HG03521 (cell line): ENCODE measurements around the gene GAPDH.
"Not testable (repeated sequence)": the region's sequence is repeated elsewhere in the genome, so short reads cannot be mapped to it uniquely, and the experiment has no call there.

Experiments
- ATAC-seq: cut with Tn5 transposase; IDR thresholded peaks from one replicate; pipeline ENCODE4 v1.9.1; 2021; ENCODE audit warnings: mild to moderate bottlenecking, moderate library complexity; ENCODE audit not compliant: unreplicated experiment

Gene GAPDH

DNA sequence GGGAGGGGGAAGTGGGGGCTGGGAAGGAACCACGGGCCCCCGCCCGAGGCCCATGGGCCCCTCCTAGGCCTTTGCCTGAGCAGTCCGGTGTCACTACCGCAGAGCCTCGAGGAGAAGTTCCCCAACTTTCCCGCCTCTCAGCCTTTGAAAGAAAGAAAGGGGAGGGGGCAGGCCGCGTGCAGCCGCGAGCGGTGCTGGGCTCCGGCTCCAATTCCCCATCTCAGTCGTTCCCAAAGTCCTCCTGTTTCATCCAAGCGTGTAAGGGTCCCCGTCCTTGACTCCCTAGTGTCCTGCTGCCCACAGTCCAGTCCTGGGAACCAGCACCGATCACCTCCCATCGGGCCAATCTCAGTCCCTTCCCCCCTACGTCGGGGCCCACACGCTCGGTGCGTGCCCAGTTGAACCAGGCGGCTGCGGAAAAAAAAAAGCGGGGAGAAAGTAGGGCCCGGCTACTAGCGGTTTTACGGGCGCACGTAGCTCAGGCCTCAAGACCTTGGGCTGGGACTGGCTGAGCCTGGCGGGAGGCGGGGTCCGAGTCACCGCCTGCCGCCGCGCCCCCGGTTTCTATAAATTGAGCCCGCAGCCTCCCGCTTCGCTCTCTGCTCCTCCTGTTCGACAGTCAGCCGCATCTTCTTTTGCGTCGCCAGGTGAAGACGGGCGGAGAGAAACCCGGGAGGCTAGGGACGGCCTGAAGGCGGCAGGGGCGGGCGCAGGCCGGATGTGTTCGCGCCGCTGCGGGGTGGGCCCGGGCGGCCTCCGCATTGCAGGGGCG is at the start of gene GAPDH:
TSS of gene GAPDH (plus strand) at position 595 of the 772 bp plus-strand sequence. CDS start 316 bp downstream, outside the sequence.
- ATAC-seq: peak; percentile 59

DNA sequence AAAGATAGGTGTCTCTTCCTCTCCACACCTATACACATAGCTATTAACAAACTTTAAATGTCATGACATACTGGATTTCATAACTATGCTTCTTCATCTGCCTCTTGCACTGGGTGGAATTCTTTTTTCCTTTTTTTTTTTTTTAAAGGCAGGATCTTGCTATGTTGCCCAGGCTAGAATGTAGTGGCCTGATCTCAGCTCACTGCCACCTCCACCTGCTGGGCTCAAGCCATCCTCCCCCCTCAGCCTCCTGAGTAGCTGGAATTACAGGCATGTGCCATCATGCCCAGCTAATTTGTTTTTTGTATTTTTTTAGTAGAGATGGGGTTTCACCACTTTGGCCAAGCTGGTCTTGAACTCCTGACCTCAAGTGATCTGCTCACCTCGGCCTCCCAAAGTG is 46.1 kb upstream of the GAPDH start:
- no peak for ATAC-seq

DNA sequence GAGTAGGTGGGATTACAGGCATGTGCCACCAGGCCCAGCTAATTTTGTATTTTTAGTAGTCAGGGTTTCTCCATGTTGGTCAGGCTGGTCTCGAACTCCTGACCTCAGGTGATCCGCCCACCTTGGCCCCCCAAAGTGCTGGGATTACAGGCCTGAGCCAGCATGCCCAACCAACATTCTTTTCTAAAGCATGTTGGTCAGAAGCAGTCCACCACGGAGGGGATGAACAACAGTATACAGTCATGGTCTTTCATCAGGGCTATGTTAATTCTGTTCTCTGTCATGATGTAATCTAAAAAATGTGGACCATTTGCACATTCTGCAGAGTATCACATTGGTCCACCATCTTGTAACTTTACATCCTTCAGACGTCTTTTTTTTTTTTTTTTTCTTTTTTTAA is 44.9 kb upstream of the GAPDH start:
- ATAC-seq: no peak

DNA sequence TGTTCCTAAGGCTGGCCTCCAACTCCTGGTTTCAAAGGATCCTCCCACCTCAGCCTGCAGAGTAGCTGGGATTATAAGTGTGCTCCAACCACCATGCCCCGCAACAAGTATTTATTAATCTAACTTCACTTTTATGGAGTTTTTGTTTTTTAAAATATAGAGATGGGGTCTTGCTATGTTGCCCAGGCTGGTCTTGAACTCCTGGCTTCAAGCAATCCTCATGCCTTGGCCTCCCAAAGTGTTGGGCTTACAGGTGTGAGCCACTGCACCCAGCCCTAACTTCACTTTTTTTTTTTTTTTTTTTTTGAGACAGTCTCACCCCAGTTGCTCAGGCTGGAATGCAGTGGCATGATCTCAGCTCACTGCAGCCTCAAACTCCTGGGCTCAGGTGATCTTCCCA is 43.6 kb upstream of the GAPDH start:
- ATAC-seq: not testable (repeated sequence)

DNA sequence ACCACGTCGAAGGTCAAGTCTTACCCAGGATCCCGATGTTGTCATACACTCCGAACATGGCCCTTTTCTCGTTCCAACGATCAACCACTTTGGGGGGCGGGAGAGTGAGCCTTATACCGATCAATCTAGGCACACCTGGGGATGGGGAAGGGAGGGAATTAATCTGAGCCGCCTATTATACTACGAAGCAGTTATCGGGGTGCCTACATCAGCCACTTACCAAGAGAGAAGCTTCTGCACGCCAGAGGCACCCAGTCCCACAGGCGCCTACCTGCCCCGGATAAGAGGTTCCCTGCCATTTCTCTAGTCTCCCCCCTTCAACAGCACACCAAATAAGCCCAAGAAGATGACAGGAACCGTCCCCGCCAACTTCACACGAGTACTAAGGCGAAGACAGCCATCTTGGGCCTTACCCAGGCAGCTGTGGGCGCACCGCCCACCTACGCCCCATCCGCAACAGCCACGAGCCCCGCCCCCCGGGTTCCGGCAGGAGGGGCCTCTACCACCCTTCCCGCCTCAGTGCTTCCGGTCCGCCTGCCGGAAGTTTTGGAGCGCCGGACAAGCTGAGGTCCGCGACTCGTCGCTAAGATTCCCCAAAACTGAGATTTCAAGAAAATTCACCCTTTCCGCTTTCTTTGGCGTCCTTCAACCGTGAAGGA is 41.4 kb upstream of the GAPDH start, which contains the start of gene MRPL51:
TSS of gene MRPL51 (minus strand) at position 425 of the 659 bp plus-strand sequence. CDS start at position 299, 126 bp downstream.
- peak; percentile 66 for ATAC-seq

DNA sequence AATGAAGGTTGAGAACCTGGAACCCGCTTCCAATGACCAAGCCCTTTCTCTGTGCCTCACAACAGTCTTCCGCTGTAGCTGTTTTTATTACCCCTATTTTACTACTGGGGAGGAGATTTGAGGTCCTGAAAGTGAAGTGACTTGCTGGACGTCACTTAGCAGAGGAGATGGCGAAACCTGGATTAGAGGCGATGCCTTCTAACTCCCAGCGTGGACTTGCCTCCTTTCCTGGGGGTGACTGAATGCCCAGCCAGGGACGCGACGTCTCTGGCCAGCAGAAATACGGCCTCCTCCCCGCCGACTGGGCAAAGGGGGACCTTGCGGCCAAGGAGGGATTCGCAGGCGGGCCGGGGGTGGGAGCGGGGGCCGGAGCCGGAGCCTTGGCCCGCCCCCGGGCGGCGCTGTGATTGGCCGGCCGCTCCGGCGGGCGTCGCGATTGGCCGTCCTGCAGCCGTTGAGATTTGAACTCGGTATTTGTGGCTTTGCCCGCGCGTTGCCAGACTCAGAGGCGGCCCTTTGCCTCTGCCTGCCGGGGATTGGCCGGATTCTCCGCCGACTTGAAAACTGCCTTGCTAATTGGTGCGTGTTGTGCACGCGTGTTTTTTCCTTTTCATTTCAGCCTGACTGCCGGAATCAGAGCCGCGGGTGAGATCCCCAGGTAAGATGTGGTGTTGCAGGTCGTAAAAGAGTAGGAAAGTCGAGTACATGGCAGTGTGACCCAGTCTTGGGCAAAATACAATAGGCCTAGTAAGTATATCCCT is 40.6 kb upstream of the GAPDH start, which contains the start of gene NCAPD2:
TSS of gene NCAPD2 (plus strand) at position 606 of the 761 bp plus-strand sequence. CDS start 997 bp downstream, outside the sequence.
- peak; percentile 80 for ATAC-seq

DNA sequence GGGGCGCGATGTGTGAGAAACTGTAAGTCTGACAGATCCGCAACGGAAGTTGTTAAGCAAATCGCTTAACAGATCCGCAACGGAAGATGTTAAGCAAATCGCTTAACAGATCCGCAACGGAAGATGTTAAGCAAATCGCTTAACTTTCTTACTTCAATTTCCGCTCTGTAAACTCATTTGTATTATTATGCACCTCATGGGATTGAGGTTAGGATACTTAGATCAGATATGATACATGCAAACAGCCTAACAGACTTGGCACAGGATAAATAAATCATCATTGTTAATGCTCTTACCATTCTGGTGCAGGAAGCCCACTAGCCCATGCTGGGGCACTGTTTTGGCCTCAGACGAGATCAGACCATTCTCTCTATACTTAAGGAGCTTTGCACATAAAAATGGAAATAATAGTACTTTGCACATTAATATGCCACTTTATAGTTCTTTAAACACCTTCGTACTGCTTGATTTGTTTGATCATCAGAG is 40.0 kb upstream of the GAPDH start:
- no peak for ATAC-seq

DNA sequence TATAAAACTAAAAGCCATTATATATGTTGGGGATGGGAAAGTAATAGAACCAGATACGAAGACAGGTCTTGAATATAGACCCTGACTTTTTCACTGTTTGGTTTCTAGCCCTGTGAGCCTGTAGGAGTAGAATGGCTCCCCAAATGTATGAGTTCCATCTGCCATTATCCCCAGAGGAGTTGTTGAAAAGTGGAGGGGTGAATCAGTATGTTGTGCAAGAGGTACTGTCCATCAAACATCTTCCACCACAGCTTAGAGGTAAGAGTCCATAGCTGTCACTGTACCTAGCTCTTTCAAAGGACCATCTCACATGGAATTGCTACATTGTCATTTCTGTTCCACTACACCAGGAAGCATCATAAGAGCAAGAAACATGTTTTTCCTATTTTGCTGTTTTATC is 39.3 kb upstream of the GAPDH start:
- ATAC-seq: no peak

DNA sequence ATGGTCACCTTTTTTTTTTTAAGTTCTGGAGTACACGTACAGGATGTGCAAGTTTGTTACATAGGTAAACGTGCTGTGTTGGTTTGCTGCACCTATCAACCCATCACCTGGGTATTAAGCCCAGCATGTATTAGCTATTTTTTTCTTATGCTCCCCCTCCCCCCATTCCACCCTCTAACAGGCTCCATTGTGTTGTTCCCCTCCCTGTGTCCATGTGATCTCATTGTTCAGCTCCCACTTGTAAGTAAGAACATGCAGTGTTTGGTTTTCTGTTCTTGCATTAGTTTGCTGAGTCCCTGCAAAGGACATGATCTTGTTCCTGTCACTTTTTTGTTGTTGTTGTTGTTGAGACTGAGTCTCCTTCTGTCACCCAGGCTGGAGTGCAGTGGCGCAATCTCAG is 37.0 kb upstream of the GAPDH start:
- ATAC-seq: not testable (repeated sequence)

DNA sequence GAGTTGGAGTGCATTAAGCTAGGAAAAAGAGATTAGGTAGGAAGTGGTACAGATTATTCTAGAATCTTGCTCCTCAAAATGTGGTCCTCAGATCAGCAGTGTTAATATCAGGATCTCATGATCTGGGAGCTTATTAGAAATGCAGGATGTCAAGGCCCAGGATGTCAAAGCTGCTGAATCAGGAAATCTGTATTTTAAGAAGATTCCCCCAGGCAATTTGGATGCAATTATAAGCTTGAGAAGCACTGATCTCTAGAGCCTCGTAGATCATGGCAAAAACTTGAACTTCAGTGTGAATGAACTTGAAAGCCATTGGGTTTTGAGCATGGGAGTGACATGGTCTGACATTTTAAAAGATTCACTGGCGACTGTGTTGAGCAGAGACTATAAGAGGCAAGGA is 33.9 kb upstream of the GAPDH start:
- ATAC-seq: no peak

DNA sequence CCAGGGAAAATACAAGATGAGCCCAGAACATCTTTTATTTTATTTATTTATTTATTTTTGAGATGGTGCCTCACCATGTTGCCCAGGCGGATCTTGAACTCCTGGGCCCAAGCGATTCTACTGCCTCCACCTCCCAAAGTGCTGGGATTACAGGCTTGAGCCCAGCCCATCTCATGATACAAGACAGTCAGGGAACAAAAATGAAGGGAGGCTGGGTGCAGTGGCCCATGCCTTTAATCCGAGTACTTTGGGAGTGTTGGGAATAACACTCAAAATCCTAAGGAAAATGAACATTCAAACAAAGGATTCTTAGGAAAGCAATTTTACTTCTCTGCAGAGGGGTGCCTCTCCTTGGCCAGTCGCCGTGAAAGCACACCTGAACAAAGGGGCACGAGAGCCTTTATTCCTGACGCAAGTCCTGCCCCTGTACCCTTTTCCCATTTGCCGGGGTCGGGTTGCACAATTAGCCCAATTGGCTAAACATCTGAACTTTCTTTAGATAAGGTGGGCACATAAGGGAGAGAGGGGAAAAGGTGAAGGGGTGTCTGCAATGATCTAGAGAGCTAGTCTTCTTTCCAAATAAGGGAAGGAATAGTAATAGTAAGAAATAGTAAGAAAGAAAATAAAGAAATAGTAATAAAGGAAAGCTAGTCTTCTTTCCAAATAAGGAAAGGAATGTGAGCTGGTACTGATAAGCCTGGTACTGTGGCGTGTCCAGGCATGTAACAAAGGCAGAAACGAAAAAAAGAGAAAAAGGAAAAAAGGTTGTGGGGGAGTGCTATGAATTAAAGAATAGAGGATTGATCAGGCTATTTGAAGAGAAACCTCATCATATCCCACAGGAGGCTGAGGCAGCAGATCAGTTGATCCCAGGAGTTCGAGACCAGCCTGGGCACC is 27.0 kb upstream of the GAPDH start:
- no peak for ATAC-seq

DNA sequence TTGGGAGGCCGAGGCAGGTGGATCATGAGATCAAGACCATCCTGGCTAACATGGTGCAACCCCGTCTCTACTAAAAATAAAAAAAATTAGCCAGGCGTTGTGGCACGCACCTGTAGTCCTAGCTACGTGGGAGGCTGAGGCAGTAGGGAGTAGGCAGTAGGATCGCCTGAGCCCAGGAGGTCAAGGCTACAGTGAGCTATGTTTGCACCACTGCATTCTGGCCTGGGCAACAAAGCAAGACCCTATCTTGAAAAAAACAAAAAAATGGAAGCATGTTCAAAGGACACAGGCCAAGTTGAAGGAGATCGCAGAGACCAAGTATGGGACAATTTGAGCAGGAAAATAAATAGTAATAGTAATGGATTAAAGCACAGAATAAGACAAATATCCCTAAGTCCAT is 26.2 kb upstream of the GAPDH start:
- ATAC-seq: no peak

DNA sequence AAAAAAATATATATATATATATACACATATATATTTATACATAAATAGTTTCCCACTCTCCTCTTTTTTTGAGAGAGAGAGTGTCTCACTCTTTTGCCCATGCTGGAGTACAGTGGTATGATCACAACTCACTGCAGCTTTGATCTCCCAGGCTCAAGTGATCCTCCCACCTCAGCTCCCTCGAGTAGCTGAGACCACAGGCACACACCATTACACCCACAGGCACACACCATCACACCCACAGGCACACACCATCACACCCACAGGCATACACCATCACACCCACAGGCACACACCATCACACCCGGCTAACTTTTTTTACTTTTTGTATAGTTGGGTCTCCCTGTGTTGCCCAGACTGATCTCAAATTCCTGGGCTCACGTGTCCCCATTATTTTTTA is 14.1 kb upstream of the GAPDH start:
- ATAC-seq: no peak

DNA sequence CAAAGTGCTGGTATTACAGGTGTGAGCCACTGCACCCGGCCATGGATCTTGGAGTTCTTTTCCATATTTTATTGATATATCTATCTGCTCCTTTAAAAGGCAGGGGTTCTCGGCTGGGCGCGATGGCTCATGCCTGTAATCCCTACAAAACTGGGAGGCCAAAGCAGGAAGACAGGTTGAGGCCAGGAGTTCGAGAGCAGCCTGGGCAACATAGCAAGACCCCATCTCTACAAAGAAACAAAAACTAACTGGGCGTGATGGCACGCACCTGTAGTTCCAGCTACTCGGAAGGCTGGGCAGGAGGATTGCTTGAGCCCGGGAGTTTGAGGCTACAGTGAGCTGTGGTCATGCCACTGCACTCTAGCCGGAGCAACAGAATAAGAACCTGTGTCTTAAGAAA is 12.1 kb upstream of the GAPDH start:
- no peak for ATAC-seq

DNA sequence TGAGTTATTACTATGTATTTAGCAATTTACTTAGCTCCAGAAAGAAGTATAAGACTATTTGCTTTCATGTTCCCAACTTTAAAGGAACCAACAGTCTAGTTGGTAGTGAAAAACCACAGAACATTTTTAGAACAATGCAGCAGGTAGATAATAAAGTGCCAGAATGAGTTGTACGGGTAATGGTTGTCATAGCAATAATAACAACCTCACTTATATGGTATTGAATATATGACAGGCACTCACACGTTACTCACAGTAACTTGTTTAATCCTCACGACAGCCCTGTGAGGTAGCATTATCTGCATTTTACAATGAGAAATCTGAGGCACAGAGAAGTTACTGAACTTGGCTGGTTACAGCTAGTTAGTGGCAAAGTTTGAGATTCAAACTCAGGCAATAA is 10.6 kb upstream of the GAPDH start:
- no peak for ATAC-seq

DNA sequence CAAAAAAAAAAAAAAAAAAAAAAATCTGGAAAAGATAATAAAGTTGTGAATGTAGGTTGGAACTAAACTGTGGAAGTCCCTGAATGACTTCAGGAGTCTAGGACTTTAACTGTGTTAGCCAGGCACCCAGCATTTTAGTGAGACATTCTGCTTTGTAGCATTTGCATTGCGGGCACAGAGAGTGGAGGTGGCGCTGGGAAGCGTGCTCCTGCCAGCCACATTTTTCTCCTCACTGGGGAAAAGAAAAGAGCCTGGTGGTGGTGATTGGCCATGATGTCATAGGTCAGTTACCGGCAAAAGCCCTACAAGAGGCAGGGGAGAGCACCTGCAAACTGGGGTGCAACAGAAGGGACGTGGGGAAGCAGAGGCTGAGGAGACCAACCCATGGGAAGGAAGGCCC is 9.7 kb upstream of the GAPDH start:
- ATAC-seq: no peak

DNA sequence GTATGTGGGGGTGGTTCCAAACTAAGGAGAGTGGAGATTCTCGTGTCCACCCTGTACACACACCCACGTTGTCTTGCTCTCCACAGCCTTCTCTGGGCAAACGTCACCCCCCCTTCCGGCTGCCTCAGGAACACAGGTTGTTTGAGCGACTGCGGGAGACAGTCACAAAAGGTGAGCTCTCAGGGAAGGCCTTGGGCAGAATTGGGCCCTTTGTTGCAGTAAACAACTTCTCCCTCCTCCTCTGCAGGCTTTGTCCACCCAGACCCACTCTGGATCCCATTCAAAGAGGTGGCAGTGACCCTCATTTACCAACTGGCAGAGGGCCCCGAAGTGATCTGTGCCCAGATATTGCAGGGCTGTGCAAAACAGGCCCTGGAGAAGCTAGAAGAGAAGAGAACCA is 8.1 kb upstream of the GAPDH start:
- ATAC-seq: no peak

DNA sequence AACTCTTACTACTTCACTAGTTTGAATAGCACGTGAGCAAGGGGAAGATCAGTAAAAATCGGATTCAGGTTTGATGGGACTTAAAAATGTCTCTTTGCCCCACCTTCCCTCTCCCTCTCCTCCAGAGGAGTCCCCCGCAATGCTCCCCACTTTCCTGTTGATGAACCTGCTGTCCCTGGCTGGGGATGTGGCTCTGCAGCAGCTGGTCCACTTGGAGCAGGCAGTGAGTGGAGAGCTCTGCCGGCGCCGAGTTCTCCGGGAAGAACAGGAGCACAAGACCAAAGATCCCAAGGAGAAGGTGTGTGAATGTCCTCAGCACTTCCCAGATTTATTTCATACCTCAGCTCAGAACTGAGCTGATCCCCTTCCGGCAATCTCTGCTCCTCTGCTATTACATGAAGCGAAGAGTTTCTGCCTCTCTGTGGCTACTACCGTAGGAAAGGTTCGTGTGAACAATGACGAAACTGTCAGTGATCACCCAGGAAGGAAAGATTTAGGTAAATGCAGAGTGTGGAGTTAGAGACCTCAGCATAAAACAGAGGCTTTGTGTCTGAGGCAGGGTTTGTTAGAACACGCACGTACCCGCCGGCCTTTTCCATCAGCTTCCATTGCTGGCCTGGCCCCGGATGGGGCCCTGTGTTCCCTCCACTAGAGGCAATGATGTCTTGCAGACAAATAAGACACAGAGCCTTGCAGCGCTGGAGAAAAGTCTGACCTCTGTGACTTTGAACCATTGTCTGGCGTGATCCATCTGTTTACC is 7.4 kb upstream of the GAPDH start:
- no peak for ATAC-seq

DNA sequence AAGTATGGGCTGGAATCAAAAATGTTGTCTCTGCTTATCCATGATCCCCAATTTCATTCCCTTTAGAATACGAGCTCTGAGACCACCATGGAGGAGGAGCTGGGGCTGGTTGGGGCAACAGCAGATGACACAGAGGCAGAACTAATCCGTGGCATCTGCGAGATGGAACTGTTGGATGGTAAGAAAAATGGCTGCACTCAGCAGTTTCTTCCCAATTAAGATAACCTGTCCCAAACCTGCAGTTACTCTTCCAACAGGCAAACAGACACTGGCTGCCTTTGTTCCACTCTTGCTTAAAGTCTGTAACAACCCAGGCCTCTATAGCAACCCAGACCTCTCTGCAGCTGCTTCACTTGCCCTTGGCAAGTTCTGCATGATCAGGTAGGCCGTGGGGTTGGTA is 6.6 kb upstream of the GAPDH start:
- ATAC-seq: no peak
